Upper lobe of left lung (tissue), 4 donors: Measurements from ENCODE around the gene ANO6.

ENCODE experiments used
- CTCF ChIP-seq, 6 experiments: fragments of 450-650 bp in 4 of 6; fragments of 200-600 bp in 2 of 6; sonication (generic) in 2 of 6; IDR thresholded peaks; one replicate each; pipeline ENCODE4 v1.5.1; 2016 to 2019; ENCODE audit warnings: antibody characterized with exemption in 6 of 6
- POLR2A ChIP-seq, 4 donors: fragments of 450-650 bp; IDR thresholded peaks; one replicate each; pipeline ENCODE4 v1.5.1; 2016 to 2017; ENCODE audit warnings: antibody characterized with exemption in 4 of 4, mild to moderate bottlenecking in 2 of 4
- POLR2AphosphoS5 ChIP-seq, 2 donors: sonication (generic); formaldehyde crosslinking; IDR thresholded peaks; one replicate each; pipeline ENCODE4 v1.5.1; 2017; ENCODE audit warnings: antibody characterized with exemption in 2 of 2

GRCh38 chr12:45483571-45483970 is 267.7 kb downstream of the ANO6 start:
- TF ChIP-seq CTCF (IDR thresholded peaks at IDR 0.05) (no peak), POLR2AphosphoS5 (IDR thresholded peaks at IDR 0.05) (no peak), POLR2A (IDR thresholded peaks at IDR 0.05) (no peak)
